ENCODE results near the gene CCDC127. TPM values are rescaled to one million over a fixed set of nuclear protein-coding genes. Genes with fewer than 3 reads are reported as not detected.
"Not testable (repeated sequence)": the region's sequence is repeated elsewhere in the genome, so short reads cannot be mapped to it uniquely, and the experiment has no call there.

The CCDC127 gene
- total RNA-seq, 4 donors from 2014 or later: 0.97 to 4.2 (median 1.9) TPM

DNA sequence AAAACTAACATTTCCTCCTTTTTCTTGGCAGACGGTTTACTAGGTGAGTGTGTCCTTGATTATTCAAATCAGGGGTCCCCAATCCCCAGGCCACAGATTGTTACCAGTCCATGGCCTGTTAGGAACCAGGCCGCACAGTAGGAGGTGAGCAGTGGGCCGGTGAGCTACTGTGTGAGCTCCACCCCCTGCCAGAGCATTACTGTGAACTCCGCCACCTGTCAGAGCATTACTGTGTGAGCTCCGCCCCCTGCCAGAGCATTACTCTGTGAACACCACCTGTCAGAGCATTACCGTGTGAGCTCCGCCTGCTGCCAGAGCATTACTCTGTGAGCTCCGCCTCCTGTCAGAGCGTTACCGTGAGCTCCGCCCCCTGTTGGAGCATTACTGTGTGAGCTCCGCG is 39.2 kb upstream of the CCDC127 start:
- peaks cover 0 to 6% (median 4%) of the 10 kb centered on the region in 3 donors for H3K9me3 ChIP-seq
- 97 to 99% methylated on average over 9 of the region's 13 CpGs for whole genome bisulfite sequencing, 2 donors
- H3K27me3 ChIP-seq: no peaks in the 10 kb centered on the region
- peaks cover 0 to 15% (median 3%) of the 10 kb centered on the region in 3 donors for H3K4me1 ChIP-seq
- H3K27ac ChIP-seq: no peak overlapping the region
- intact Hi-C loops (cut with DNase I): no loop called here
- DNase-seq: no peak
- TF ChIP-seq POLR2A (IDR thresholded peaks at IDR 0.05): no peak
- no peak for TF ChIP-seq CTCF (IDR thresholded peaks at IDR 0.05)
- no peak overlapping the region for H3K4me3 ChIP-seq
- peaks cover 14 to 72% (median 21%) of the 10 kb centered on the region in 3 donors for H3K36me3 ChIP-seq

DNA sequence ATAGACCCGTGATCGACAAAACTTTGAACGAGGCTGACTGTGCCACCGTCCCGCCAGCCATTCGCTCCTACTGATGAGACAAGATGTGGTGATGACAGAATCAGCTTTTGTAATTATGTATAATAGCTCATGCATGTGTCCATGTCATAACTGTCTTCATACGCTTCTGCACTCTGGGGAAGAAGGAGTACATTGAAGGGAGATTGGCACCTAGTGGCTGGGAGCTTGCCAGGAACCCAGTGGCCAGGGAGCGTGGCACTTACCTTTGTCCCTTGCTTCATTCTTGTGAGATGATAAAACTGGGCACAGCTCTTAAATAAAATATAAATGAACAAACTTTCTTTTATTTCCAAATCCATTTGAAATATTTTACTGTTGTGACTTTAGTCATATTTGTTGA is 38.4 kb upstream of the CCDC127 start:
- WGBS, 2 donors: 95 to 97% methylated on average over 8 of the region's 8 CpGs
- H3K27ac ChIP-seq; H3K27me3 ChIP-seq; DNase-seq; H3K9me3 ChIP-seq; H3K4me3 ChIP-seq; intact Hi-C loops (cut with DNase I): not testable (repeated sequence)
- Histone ChIP-seq H3K36me3 (peaks cover 14 to 77% (median 21%) of the 10 kb centered on the region in 3 donors), H3K4me1 (peaks cover 0 to 22% (median 3%) of the 10 kb centered on the region in 3 donors)

GRCh38 chr5:255116-255515 is 37.2 kb upstream of the CCDC127 start:
- H3K9me3 ChIP-seq; H3K27ac ChIP-seq; intact Hi-C loops (cut with DNase I); H3K4me3 ChIP-seq; H3K27me3 ChIP-seq; DNase-seq: not testable (repeated sequence)
- WGBS, 2 donors: 92 to 94% methylated on average over 5 to 7 of the region's 7 CpGs
- Histone ChIP-seq H3K4me1 (peaks cover 0 to 24% (median 3%) of the 10 kb centered on the region in 3 donors), H3K36me3 (peaks cover 14 to 85% (median 21%) of the 10 kb centered on the region in 3 donors)

- DNase-seq; H3K27me3 ChIP-seq; H3K9me3 ChIP-seq; intact Hi-C loops (cut with DNase I); H3K4me3 ChIP-seq; H3K27ac ChIP-seq: not testable (repeated sequence)
- Histone ChIP-seq H3K36me3 (peaks cover 14 to 93% (median 21%) of the 10 kb centered on the region in 3 donors), H3K4me1 (peaks cover 0 to 24% (median 3%) of the 10 kb centered on the region in 3 donors)
- no CpG with 5 or more reads among the region's 15 CpGs for WGBS, 2 donors
Measured at GRCh38 chr5:254322-254721, 36.4 kb upstream of the CCDC127 start.

DNA sequence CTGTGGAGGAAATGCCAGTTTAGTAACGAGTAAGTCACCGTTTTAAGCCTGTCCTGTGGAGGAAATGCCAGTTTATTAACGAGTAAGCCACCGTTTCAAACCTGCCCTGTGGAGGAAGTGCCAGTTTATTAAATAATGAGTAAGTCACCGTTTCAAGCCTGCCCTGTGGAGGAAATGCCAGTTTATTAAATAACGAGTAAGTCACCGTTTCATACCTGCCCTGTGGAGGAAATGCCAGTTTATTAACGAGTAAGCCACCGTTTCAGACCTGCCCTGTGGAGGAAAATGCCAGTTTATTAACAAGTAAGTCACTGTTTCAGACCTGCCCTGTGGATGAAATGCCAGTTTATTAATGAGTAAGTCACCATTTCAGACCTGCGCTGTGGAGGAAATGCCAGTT is 34.6 kb upstream of the CCDC127 start:
- H3K27ac ChIP-seq: peak overlapping the region; percentile 57 to 85 (median 79)
- 18 to 23% methylated on average over 10 of the region's 10 CpGs for WGBS, 2 donors
- intact Hi-C loops (cut with DNase I): no loop called here

DNA sequence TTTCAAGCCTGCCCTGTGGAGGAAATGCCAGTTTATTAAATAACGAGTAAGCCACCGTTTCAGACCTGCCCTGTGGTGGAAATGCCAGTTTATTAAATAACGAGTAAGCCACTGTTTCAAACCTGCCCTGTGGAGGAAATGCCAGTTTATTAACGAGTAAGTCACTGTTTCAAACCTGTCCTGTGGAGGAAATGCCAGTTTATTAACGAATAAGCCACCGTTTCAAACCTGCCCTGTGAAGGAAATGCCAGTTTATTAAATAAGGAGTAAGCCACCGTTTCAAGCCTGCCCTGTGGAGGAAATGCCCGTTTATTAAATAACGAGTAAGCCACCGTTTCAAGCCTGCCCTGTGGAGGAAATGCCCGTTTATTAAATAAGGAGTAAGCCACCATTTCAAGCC is 34.0 kb upstream of the CCDC127 start:
- 27 to 43% methylated on average over 11 of the region's 11 CpGs for WGBS, 2 donors
- H3K27me3 ChIP-seq; H3K9me3 ChIP-seq; H3K4me3 ChIP-seq; DNase-seq; intact Hi-C loops (cut with DNase I): not testable (repeated sequence)
- peaks cover 0 to 24% (median 3%) of the 10 kb centered on the region in 3 donors for H3K4me1 ChIP-seq
- H3K27ac ChIP-seq: peak overlapping the region; percentile 57 to 85 (median 79)
- peaks cover 10 to 94% (median 20%) of the 10 kb centered on the region in 3 donors for H3K36me3 ChIP-seq

More for the DNA sequence above, 34.6 kb upstream of the CCDC127 start:
- TF ChIP-seq POLR2A (IDR thresholded peaks at IDR 0.05) (no peak), CTCF (IDR thresholded peaks at IDR 0.05) (no peak)
- Histone ChIP-seq H3K4me1 (peaks cover 0 to 24% (median 3%) of the 10 kb centered on the region in 3 donors), H3K36me3 (peaks cover 15 to 94% (median 24%) of the 10 kb centered on the region in 3 donors), H3K4me3 (no peak overlapping the region), H3K9me3 (no peaks in the 10 kb centered on the region), H3K27me3 (no peaks in the 10 kb centered on the region)
- DNase-seq: no peak

- WGBS, 2 donors: 38 to 41% methylated on average over 8 of the region's 8 CpGs
- H3K4me1 ChIP-seq: peaks cover 0 to 24% (median 3%) of the 10 kb centered on the region in 3 donors
- H3K27me3 ChIP-seq; intact Hi-C loops (cut with DNase I); H3K4me3 ChIP-seq; H3K9me3 ChIP-seq; DNase-seq: not testable (repeated sequence)
- peak overlapping the region; percentile 57 to 85 (median 79) for H3K27ac ChIP-seq
- peaks cover 7 to 94% (median 16%) of the 10 kb centered on the region in 3 donors for H3K36me3 ChIP-seq
Measured at GRCh38 chr5:251538-251937, 33.6 kb upstream of the CCDC127 start.

- H3K36me3 ChIP-seq: peaks cover 7 to 94% (median 11%) of the 10 kb centered on the region in 3 donors
- peak overlapping the region in 2 of 4 donors; percentile 57 to 85 for H3K27ac ChIP-seq
- H3K4me3 ChIP-seq; DNase-seq; H3K27me3 ChIP-seq; intact Hi-C loops (cut with DNase I); H3K9me3 ChIP-seq: not testable (repeated sequence)
- peaks cover 0 to 24% (median 3%) of the 10 kb centered on the region in 3 donors for H3K4me1 ChIP-seq
- WGBS, 2 donors: 92% methylated on average over 6 to 9 of the region's 12 CpGs
Measured at GRCh38 chr5:251016-251415, 33.1 kb upstream of the CCDC127 start.

DNA sequence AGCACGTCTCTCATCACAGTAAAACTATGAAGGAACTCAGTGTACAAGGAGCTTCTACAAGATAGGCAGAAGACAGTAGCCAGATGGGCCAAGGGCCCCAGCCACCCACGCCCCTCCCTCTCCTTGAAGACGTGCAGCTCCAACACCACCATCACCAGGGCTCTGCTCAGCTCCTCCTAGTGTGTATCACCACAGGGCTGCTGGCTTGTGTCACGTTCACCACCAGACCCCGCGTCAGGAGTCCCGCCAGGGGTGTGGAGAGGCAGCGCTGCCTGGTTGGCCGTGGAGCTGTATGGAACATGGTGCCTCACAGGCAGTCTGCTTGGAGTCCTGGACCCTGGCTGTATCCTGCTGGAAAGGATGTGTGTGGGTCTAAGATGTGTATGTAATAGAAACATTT is 32.4 kb upstream of the CCDC127 start:
- Histone ChIP-seq H3K36me3 (peaks cover 7 to 94% (median 11%) of the 10 kb centered on the region in 3 donors), H3K4me1 (peaks cover 0 to 24% (median 3%) of the 10 kb centered on the region in 3 donors)
- H3K27ac ChIP-seq; intact Hi-C loops (cut with DNase I); DNase-seq; H3K4me3 ChIP-seq; H3K9me3 ChIP-seq; H3K27me3 ChIP-seq: not testable (repeated sequence)
- 85 to 92% methylated on average over 1 to 2 of the region's 9 CpGs for WGBS, 2 donors

DNA sequence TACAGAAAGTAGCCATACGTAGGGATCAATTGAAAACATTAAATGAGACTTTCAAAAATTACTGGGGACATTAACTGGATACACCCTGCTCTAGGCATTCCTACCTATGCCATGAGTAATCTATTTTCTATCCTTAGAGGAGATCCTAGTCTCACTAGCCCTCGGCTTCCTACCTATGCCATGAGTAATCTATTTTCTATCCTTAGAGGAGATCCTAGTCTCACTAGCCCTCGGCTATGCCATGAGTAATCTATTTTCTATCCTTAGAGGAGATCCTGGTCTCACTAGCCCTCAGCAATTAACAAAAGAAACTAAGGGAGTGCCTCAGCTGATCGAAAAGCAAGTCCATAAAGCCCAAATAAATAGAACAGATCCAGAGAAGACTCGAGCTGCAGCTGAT is 27.8 kb upstream of the CCDC127 start:
- WGBS, 2 donors: 75 to 80% methylated on average over 4 to 5 of the region's 5 CpGs
- intact Hi-C loops (cut with DNase I); H3K4me1 ChIP-seq; H3K27ac ChIP-seq; H3K9me3 ChIP-seq; DNase-seq; H3K4me3 ChIP-seq; H3K27me3 ChIP-seq: not testable (repeated sequence)
- peaks cover 8 to 100% (median 19%) of the 10 kb centered on the region in 3 donors for H3K36me3 ChIP-seq

GRCh38 chr5:243683-244367 is 25.9 kb upstream of the CCDC127 start:
- H3K4me3 ChIP-seq; H3K4me1 ChIP-seq; DNase-seq; H3K27ac ChIP-seq; H3K9me3 ChIP-seq; intact Hi-C loops (cut with DNase I); H3K27me3 ChIP-seq: not testable (repeated sequence)
- WGBS, 2 donors: 80 to 86% methylated on average over 9 to 11 of the region's 12 CpGs
- H3K36me3 ChIP-seq: peaks cover 8 to 100% (median 22%) of the 10 kb centered on the region in 3 donors
